Astrocyte (in vitro differentiated cells and primary cell): ENCODE data around the gene AMDHD2. TPM values are rescaled to one million over a fixed set of nuclear protein-coding genes. Genes with fewer than 3 reads are reported as not detected.

Experiments used
- DNase-seq: peaks from one replicate; pipeline ENCODE4 v3.0.0-alpha.2; 2010; ENCODE audit warnings: low read depth
- FAIRE-seq: peaks from 2 replicates; lab custom pipeline; 2011; peaks lifted over from hg19 to GRCh38; lab: Jason Lieb, UNC
- H2AFZ ChIP-seq: 2 replicates; pipeline ENCODE4 v1.6.0; 2012; ENCODE audit warnings: low read depth, low read length, inconsistent platforms
- H3K27ac ChIP-seq: 2 replicates; pipeline ENCODE4 v1.5.1; 2011; ENCODE audit warnings: low read depth, low read length, inconsistent platforms
- H3K27me3 ChIP-seq: 2 replicates; pipeline ENCODE4 v1.6.0; 2011; ENCODE audit warnings: low read length, inconsistent platforms; ENCODE audit not compliant: insufficient read depth
- H3K36me3 ChIP-seq: 2 replicates; pipeline ENCODE4 v1.5.1; 2011; ENCODE audit warnings: low read length, inconsistent platforms; ENCODE audit not compliant: insufficient read depth
- H3K4me1 ChIP-seq: 2 replicates; pipeline ENCODE4 v1.5.1; 2011; ENCODE audit warnings: low read length, inconsistent platforms; ENCODE audit not compliant: insufficient read depth
- H3K4me2 ChIP-seq: 2 replicates; pipeline ENCODE4 v1.6.0; 2012; ENCODE audit warnings: low read length, inconsistent platforms
- H3K4me3 ChIP-seq: 2 replicates; pipeline ENCODE4 v1.5.1; 2011; ENCODE audit warnings: low read depth, mild to moderate bottlenecking, low read length, inconsistent platforms; ENCODE audit not compliant: insufficient read depth
- H3K79me2 ChIP-seq: 2 replicates; pipeline ENCODE4 v1.6.0; 2012; ENCODE audit warnings: mild to moderate bottlenecking, low read length, inconsistent platforms; ENCODE audit not compliant: insufficient read depth
- H3K9ac ChIP-seq: 2 replicates; pipeline ENCODE4 v1.6.0; 2012; ENCODE audit warnings: mild to moderate bottlenecking, low read length, inconsistent platforms
- H3K9me3 ChIP-seq: 2 replicates; pipeline ENCODE4 v1.5.1; 2012; ENCODE audit warnings: low read depth, mild to moderate bottlenecking, low read length, inconsistent platforms; ENCODE audit not compliant: insufficient read depth
- H4K20me1 ChIP-seq: 2 replicates; pipeline ENCODE4 v1.6.0; 2012; ENCODE audit warnings: low read length, inconsistent platforms; ENCODE audit not compliant: insufficient read depth
- H3K27ac Mint-ChIP-seq: one replicate; pipeline ENCODE4 v1.8.0; 2021; ENCODE audit warnings: mild to moderate bottlenecking, mixed read lengths; ENCODE audit not compliant: unreplicated experiment
- H3K27me3 Mint-ChIP-seq: one replicate; pipeline ENCODE4 v1.8.0; 2021; ENCODE audit warnings: low read depth, mixed read lengths; ENCODE audit not compliant: unreplicated experiment
- H3K36me3 Mint-ChIP-seq: one replicate; pipeline ENCODE4 v1.8.0; 2021; ENCODE audit warnings: low read depth, mixed read lengths; ENCODE audit not compliant: unreplicated experiment
- H3K4me1 Mint-ChIP-seq: one replicate; pipeline ENCODE4 v1.8.0; 2021; ENCODE audit warnings: low read depth, mixed read lengths; ENCODE audit not compliant: unreplicated experiment
- H3K4me3 Mint-ChIP-seq: one replicate; pipeline ENCODE4 v1.8.0; 2021; ENCODE audit warnings: mild to moderate bottlenecking, moderate library complexity, mixed read lengths; ENCODE audit not compliant: unreplicated experiment
- H3K9me3 Mint-ChIP-seq: one replicate; pipeline ENCODE4 v1.8.0; 2021; ENCODE audit warnings: mild to moderate bottlenecking, mixed read lengths; ENCODE audit not compliant: unreplicated experiment
- EZH2 ChIP-seq: IDR thresholded peaks from 2 replicates; pipeline ENCODE4 v1.6.1; 2012; ENCODE audit warnings: mild to moderate bottlenecking, low read length, inconsistent platforms; ENCODE audit not compliant: insufficient read depth
- total RNA-seq: library from RNA; stranded (reverse); gene quantifications from 2 replicates; pipeline ENCODE4 v1.2.1, GENCODE V29; 2021
- TF ChIP-seq, protein P1 (sequence below): IDR thresholded peaks from 2 replicates; pipeline ENCODE4 v1.5.1; 2011; ENCODE audit warnings: low read depth, mild to moderate bottlenecking, inconsistent platforms, low read length, moderate library complexity; ENCODE audit not compliant: insufficient read depth

AMDHD2 gene
- total RNA-seq, 1 donor from 2014 or later, result 32.3 TPM

DNA sequence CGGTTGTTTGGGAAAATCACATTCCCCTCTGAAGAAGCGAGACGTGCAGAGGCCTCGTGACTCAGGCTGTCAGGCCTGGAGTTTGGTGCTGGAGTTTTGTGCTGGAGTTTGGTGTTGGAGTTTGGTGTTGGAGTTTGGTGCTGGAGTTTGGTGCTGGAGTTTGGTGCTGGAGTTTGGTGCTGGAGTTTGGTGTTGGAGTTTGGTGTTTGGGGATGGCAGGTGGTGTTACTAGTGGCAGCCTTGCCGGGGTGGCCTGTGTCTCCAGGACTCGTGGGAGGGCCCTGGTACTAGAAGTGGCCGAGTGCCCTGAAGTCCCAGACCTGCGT is 32.7 kb upstream of the AMDHD2 start:
- Histone ChIP-seq H2AFZ (peak overlapping the region; percentile 63), H3K4me3 (no peak overlapping the region), H4K20me1 (peaks cover 66% of the 10 kb centered on the region), H3K9ac (peak overlapping the region; percentile 5), H3K27me3 (no peaks in the 10 kb centered on the region), H3K79me2 (no peaks in the 10 kb centered on the region), H3K4me2 (peak overlapping the region; percentile 1), H3K27ac (no peak overlapping the region), H3K9me3 (no peaks in the 10 kb centered on the region), H3K36me3 (no peaks in the 10 kb centered on the region), H3K4me1 (peaks cover 12% of the 10 kb centered on the region)
- Mint-ChIP-seq H3K4me3 (no peak overlapping the region), H3K27me3 (peaks cover 11% of the 10 kb centered on the region), H3K36me3 (peaks cover 19% of the 10 kb centered on the region), H3K27ac (no peak overlapping the region), H3K9me3 (no peaks in the 10 kb centered on the region), H3K4me1 (peaks cover 5% of the 10 kb centered on the region)
- DNase-seq, result no peak
- no peak for FAIRE-seq
- TF ChIP-seq, protein P1, sequence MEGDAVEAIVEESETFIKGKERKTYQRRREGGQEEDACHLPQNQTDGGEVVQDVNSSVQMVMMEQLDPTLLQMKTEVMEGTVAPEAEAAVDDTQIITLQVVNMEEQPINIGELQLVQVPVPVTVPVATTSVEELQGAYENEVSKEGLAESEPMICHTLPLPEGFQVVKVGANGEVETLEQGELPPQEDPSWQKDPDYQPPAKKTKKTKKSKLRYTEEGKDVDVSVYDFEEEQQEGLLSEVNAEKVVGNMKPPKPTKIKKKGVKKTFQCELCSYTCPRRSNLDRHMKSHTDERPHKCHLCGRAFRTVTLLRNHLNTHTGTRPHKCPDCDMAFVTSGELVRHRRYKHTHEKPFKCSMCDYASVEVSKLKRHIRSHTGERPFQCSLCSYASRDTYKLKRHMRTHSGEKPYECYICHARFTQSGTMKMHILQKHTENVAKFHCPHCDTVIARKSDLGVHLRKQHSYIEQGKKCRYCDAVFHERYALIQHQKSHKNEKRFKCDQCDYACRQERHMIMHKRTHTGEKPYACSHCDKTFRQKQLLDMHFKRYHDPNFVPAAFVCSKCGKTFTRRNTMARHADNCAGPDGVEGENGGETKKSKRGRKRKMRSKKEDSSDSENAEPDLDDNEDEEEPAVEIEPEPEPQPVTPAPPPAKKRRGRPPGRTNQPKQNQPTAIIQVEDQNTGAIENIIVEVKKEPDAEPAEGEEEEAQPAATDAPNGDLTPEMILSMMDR, result no peak
- no peak for TF ChIP-seq EZH2

- TF ChIP-seq EZH2, result no peak
- TF ChIP-seq, protein P1, result no peak
- no peak overlapping the region for H3K9ac ChIP-seq
- H3K4me2 ChIP-seq, result no peak overlapping the region
- FAIRE-seq, result no peak
- Mint-ChIP-seq H3K36me3 (peaks cover 16% of the 10 kb centered on the region), H3K4me1 (peaks cover 5% of the 10 kb centered on the region), H3K4me3 (no peak overlapping the region), H3K27ac (no peak overlapping the region), H3K27me3 (peaks cover 8% of the 10 kb centered on the region), H3K9me3 (no peaks in the 10 kb centered on the region)
- H3K4me3 ChIP-seq, result no peak overlapping the region
- no peaks in the 10 kb centered on the region for H3K27me3 ChIP-seq
- peaks cover 10% of the 10 kb centered on the region for H3K4me1 ChIP-seq
- no peak overlapping the region for H2AFZ ChIP-seq
- no peak for DNase-seq
- H4K20me1 ChIP-seq, result peaks cover 64% of the 10 kb centered on the region
- no peaks in the 10 kb centered on the region for H3K79me2 ChIP-seq
- no peaks in the 10 kb centered on the region for H3K9me3 ChIP-seq
- no peaks in the 10 kb centered on the region for H3K36me3 ChIP-seq
- H3K27ac ChIP-seq, result no peak overlapping the region
Measured at GRCh38 chr16:2487903-2488531, 32.2 kb upstream of the AMDHD2 start.

DNA sequence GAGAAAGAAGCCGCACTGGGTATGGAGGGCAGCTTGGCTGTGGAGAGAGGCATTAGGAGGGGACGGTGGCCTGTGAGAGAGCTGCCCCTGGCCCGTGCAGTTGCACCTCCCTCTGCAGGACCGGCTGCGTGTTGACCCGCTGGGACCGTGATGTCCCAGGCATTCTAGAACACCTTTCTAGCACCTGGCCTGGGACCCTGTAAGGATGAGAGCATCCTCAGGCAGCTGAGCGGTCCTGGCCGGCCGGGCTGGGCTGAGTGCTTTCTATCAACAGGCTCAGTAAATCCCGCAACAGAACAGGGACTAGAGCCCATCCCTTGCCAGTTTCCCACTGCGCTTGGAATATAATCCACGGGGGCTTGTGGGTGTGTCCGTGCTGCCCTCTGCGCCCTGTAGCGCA is 30.6 kb upstream of the AMDHD2 start:
- Histone ChIP-seq H4K20me1 (peaks cover 50% of the 10 kb centered on the region), H3K36me3 (no peaks in the 10 kb centered on the region), H3K9ac (no peak overlapping the region), H2AFZ (no peak overlapping the region), H3K4me2 (no peak overlapping the region), H3K4me3 (no peak overlapping the region), H3K9me3 (no peaks in the 10 kb centered on the region), H3K27ac (no peak overlapping the region), H3K4me1 (peaks cover 8% of the 10 kb centered on the region), H3K27me3 (no peaks in the 10 kb centered on the region), H3K79me2 (no peaks in the 10 kb centered on the region)
- peaks cover 15% of the 10 kb centered on the region for H3K36me3 Mint-ChIP-seq
- H3K27me3 Mint-ChIP-seq, result peaks cover 3% of the 10 kb centered on the region
- TF ChIP-seq EZH2, result no peak
- TF ChIP-seq, protein P1, result no peak
- no peaks in the 10 kb centered on the region for H3K9me3 Mint-ChIP-seq
- H3K27ac Mint-ChIP-seq, result no peak overlapping the region
- H3K4me3 Mint-ChIP-seq, result no peak overlapping the region
- peaks cover 4% of the 10 kb centered on the region for H3K4me1 Mint-ChIP-seq
- DNase-seq, result no peak
- FAIRE-seq, result no peak
